Measurements from ENCODE around the gene POLR2A. TPM values are rescaled to one million over a fixed set of nuclear protein-coding genes. Genes with fewer than 3 reads are reported as not detected.

The POLR2A gene
- 198 TPM for total RNA-seq (ENCODE audit: unreplicated experiment)
- long read RNA-seq, partial matches to known transcripts = 0 of 1 reads
- long read RNA-seq, other reads (novel, unspliced or antisense) = 1 of 1 reads

GRCh38 chr17:7484067-7484918 is at the start of gene POLR2A:
Gene POLR2A (plus strand): TSS chr17:7484366.
- H3K36me3 Mint-ChIP-seq (ENCODE audit: low read depth, unreplicated experiment) = peaks cover 4% of the 10 kb centered on the region
- peak within 1 kb of the TSS; percentile 99 for H3K27ac Mint-ChIP-seq (ENCODE audit: unreplicated experiment)
- H3K4me3 Mint-ChIP-seq (ENCODE audit: unreplicated experiment) = peak within 1 kb of the TSS; percentile 98
- H3K4me1 Mint-ChIP-seq (ENCODE audit: unreplicated experiment) = peaks cover 57% of the 10 kb centered on the region
- peaks cover 25% of the 10 kb centered on the region for H3K27me3 Mint-ChIP-seq (ENCODE audit: unreplicated experiment)
- no peaks in the 10 kb centered on the region for H3K9me3 Mint-ChIP-seq (ENCODE audit: unreplicated experiment)
- peak; percentile 99 for DNase-seq (ENCODE audit: low spot score)
- no peak for TF ChIP-seq CTCF (IDR thresholded peaks at IDR 0.05; ENCODE audit: unreplicated experiment)

- Mint-ChIP-seq H3K4me1 (ENCODE audit: unreplicated experiment) (peaks cover 23% of the 10 kb centered on the region), H3K4me3 (ENCODE audit: unreplicated experiment) (peak overlapping the region; percentile 90), H3K27me3 (ENCODE audit: unreplicated experiment) (peaks cover 20% of the 10 kb centered on the region), H3K9me3 (ENCODE audit: unreplicated experiment) (no peaks in the 10 kb centered on the region), H3K27ac (ENCODE audit: unreplicated experiment) (peak overlapping the region; percentile 31), H3K36me3 (ENCODE audit: low read depth, unreplicated experiment) (no peaks in the 10 kb centered on the region)
- DNase-seq (ENCODE audit: low spot score) = peak; percentile 60
- TF ChIP-seq CTCF (IDR thresholded peaks at IDR 0.05; ENCODE audit: unreplicated experiment) = peak; percentile 28
Observed at GRCh38 chr17:7435676-7436555, 48.2 kb upstream of the POLR2A start.

GRCh38 chr17:7436556-7437368 is 47.4 kb upstream of the POLR2A start:
- Mint-ChIP-seq H3K4me3 (ENCODE audit: unreplicated experiment) (peak overlapping the region; percentile 90), H3K9me3 (ENCODE audit: unreplicated experiment) (no peaks in the 10 kb centered on the region), H3K36me3 (ENCODE audit: low read depth, unreplicated experiment) (no peaks in the 10 kb centered on the region), H3K4me1 (ENCODE audit: unreplicated experiment) (peaks cover 30% of the 10 kb centered on the region), H3K27ac (ENCODE audit: unreplicated experiment) (peak overlapping the region; percentile 30), H3K27me3 (ENCODE audit: unreplicated experiment) (peaks cover 21% of the 10 kb centered on the region)
- peak; percentile 87 for DNase-seq (ENCODE audit: low spot score)
- peak; percentile 37 for TF ChIP-seq CTCF (IDR thresholded peaks at IDR 0.05; ENCODE audit: unreplicated experiment)

- peaks cover 35% of the 10 kb centered on the region for H3K4me1 Mint-ChIP-seq (ENCODE audit: unreplicated experiment)
- H3K36me3 Mint-ChIP-seq (ENCODE audit: low read depth, unreplicated experiment) = no peaks in the 10 kb centered on the region
- H3K9me3 Mint-ChIP-seq (ENCODE audit: unreplicated experiment) = no peaks in the 10 kb centered on the region
- DNase-seq (ENCODE audit: low spot score) = no peak
- peaks cover 24% of the 10 kb centered on the region for H3K27me3 Mint-ChIP-seq (ENCODE audit: unreplicated experiment)
- peak overlapping the region; percentile 26 for H3K27ac Mint-ChIP-seq (ENCODE audit: unreplicated experiment)
- no peak for TF ChIP-seq CTCF (IDR thresholded peaks at IDR 0.05; ENCODE audit: unreplicated experiment)
- peak overlapping the region; percentile 89 for H3K4me3 Mint-ChIP-seq (ENCODE audit: unreplicated experiment)
Observed at GRCh38 chr17:7437369-7437863, 46.8 kb upstream of the POLR2A start.

All from endothelial cell (in vitro differentiated cells).